VCaP (cell line): ENCODE data around the gene RPS19BP1.

Experiments
- H3K27ac ChIP-seq: fragments of 450-650 bp; 2 replicates; pipeline ENCODE4 v1.5.1; 2017
- TF ChIP-seq, protein P1 (sequence below): fragments of 450-650 bp; conservative IDR thresholded peaks from 2 replicates; pipeline ENCODE4 v1.5.1; 2017; ENCODE audit warnings: mild to moderate bottlenecking, moderate library complexity

Gene RPS19BP1

DNA sequence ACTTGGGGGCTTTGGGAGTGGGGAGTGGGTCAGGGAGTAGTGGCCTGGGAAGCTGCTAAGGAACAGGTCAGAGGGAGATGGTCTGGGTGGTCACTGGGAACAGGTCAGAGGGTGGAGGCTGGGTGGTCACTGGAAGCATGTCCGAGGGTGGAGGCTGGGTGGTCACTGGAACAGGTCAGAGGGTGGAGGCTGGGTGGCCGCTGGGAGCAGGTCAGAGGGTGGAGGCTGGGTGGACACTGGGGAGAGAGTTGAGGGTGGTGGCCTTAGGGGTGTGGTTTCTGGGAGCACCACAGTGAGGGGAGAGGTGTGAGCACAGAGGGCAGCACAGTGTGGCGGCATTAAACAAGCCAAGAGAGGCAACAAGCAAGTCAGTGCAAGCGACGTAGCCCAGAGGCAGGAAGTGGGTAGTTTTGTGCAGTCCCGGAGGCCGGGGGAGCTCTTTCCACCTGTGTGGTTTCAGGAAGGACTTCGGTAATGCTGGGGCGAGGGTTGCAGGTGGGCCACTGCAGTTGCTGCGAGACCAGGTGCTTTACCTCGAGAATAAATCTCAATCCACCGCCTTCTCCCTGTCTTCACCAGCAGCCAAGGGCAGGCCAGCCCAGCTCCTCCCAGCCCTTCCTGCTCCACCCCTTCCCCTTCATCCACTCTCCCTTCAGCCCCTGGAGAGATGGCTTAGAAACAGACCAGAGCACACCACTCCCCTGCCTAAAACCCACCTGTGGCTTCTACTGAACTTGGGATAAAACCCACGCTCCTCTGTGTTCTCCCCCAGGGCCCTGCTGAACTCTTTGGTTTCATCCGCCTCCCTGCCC is 34.8 kb upstream of the RPS19BP1 start:
- H3K27ac ChIP-seq = no peak overlapping the region
- TF ChIP-seq, protein P1, sequence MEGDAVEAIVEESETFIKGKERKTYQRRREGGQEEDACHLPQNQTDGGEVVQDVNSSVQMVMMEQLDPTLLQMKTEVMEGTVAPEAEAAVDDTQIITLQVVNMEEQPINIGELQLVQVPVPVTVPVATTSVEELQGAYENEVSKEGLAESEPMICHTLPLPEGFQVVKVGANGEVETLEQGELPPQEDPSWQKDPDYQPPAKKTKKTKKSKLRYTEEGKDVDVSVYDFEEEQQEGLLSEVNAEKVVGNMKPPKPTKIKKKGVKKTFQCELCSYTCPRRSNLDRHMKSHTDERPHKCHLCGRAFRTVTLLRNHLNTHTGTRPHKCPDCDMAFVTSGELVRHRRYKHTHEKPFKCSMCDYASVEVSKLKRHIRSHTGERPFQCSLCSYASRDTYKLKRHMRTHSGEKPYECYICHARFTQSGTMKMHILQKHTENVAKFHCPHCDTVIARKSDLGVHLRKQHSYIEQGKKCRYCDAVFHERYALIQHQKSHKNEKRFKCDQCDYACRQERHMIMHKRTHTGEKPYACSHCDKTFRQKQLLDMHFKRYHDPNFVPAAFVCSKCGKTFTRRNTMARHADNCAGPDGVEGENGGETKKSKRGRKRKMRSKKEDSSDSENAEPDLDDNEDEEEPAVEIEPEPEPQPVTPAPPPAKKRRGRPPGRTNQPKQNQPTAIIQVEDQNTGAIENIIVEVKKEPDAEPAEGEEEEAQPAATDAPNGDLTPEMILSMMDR = no peak

DNA sequence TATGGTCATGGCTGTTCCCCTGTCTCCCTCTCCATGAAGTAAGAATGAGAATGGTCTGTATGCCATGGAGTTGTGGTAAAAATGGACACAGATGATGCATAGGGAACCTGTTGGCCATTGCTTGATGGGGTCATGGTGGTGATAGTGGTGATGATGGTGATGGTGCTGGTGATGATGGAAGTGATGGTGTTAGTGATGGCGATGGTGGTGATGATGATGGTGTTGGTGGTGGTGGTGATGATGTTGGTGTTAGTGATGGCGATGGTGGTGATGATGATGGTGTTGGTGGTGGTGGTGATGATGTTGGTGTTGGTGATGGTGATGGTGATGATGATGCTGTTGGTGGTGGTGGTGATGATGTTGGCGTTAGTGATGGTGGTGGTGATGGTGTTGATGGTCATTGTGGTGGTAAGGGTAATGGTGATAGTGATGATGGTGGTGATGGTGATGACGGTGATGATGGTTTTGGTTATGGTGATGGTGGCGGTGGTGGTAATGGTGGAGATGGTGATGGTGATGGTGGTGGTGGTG is 32.9 kb upstream of the RPS19BP1 start:
- H3K27ac ChIP-seq = no peak overlapping the region
- TF ChIP-seq, protein P1 = no peak

DNA sequence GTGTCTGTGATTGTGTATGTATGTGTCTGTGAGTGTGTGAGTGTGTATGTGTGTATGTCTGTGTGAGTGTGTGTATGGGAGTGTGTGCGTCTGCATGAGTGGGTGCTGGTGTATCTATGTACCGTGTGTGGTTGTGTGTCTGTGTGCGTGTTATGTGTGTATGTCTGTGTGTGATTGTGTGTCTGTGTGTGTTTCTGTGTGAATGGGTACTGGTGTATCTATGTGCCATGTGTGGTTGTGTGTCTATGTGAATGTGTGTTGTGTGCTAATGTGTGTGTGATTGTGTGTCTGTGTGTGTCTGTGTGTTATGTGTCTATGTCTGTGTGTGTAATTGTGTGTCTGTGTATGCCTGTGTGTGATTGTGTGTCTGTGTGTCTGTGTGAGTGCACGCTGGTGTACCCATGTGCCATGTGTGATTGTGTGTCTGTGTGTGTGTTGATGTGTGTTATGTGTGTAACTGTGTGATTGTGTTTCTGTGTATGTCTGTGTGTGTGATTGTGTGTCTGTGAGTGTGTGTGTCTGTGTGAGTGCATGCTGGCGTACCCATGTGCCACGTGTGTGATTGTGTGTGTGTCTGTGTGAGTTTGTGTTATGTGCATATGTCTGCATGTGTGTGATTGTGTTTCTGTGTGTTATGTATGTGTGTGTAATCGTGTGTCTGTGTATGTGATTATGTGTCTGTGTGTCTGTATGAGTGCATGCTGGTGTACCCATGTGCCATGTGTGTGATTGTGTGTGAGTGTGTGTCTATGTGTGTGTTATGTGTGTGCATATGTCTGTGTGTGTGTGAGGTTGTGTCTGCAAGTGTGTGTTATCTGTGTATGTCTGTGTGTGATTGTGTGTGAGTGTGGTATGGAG is 31.3 kb upstream of the RPS19BP1 start:
- TF ChIP-seq, protein P1 = no peak
- H3K27ac ChIP-seq = no peak overlapping the region

DNA sequence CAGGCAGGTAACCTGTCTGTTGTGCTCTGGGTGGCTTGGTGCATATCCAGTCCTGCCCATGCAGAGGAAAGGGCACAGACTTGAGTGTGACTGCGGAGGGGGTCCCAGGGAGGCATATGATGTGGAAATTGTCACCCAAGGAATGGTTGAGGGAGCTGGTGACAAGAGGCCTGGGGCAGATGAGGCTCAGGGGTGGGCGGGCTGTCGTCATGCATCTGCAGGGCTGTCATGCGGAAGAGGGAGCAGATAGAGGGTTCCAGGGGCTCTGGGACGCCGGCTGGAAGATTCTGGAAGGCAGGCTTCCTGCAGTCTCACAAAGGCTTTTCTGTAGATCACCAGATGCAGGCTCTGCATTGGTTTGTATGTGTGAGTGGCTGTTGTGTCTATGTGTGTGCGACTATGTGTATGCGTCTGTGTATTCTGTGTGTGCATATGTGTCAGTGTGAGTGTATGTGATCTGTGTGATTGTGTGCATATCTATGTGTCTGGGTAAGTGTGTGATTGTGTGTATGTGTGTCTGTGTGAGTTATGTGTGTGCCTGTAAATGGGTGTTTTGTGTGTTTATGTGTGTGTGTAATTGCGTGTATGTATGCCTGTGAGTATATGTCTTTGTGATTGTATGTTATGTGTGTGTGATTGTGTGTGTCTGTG is 30.4 kb upstream of the RPS19BP1 start:
- TF ChIP-seq, protein P1 = no peak

DNA sequence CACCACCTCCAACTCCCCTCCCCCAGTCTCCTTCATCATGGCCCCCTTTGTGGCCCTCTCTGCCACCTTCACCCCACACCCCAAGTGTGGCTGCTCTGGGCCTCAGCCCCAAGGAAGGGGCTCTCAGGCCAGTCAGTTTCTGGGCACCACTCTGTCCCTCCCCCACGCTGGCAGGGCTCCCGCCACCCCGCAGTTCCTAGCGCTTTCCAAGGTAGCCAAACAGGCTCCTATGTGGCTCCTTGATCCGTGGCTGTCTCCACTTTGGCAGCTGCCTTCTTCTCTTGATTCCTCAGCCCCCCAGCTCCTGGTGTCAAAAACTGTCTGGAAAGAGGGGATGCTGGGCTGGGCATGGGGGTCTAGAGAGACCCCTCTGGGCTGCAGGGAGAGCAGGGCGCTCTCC is 27.6 kb upstream of the RPS19BP1 start:
- TF ChIP-seq, protein P1 = no peak

More for the DNA sequence above, 30.4 kb upstream of the RPS19BP1 start:
- H3K27ac ChIP-seq = no peak overlapping the region

DNA sequence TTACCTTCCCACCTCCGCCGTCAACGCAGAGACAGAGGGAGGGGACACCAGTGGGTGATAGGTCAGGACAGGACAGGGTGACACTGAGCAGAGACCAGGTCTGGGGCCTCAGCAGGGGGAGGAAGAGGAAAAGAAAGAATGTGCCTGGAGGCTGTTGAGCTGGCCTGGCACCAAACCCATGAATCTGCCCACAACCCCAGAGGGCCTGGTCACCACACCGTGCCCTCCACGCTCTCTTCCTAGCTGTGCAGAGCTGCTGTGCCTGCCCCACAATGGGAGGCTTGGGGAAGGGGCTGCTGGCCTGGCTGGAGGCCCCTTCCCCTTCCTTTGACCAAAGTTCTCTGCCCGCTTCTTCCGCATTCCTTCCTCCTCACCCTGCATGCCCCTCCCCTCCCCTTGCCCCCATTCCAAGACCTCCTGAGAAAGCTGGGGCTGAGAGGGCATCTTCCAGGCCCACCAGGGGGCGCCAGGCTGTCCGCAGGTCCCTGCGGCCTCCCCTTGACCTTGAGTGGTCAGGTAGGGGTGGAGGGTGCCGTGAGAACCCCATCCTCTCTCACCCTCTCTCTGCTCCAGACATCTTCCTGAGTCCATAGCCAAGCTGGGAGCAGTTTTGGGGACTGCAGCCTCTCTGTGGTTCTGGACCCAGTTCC is 27.0 kb upstream of the RPS19BP1 start:
- TF ChIP-seq, protein P1 = peak; percentile 62
- no peak overlapping the region for H3K27ac ChIP-seq

More for the DNA sequence above, 27.6 kb upstream of the RPS19BP1 start:
- no peak overlapping the region for H3K27ac ChIP-seq
